ENCODE measurements around the gene CACNA1C.

CACNA1C gene

DNA sequence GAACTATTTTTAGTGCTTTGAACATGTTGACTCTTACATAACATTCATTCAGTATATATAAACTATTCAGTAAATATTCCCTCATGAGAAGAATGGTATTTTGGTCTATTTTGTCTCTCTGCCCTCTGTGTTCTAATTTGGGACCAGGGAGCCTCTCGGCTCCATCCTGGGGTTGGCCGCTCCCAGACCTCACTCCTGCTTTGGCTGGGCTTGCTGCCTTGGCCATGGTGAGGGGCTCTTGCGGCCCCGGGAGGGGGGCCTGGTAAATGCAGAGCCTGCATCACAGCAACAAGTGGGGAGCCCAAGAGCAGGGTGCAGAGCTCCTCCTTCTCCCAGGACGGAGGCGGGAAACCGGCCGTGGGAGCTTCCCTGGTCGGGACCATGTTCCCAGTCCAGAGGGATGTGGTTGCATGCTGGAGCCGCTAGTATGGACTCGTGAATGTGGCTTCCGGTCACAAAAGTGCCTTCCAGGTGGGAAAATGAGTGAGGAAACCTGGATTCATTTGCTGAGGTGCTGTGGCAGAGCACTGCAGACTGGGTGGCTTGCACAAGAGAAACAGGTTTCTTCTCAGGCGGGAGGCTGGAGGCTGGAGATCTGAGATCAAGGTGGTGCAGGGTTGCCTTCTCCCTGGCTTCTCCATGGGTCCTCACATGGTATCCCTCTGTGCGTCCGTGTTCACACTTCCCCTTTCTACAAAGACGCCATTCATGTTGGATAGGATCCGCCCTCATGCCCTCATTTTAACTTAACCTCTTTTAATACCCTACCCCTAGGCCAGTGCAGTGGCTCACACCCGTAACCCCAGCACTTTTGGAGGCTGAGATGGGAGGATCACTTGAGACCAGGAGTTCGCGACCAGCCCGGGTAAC, 250.2 kb downstream of the CACNA1C start:
- DNase-seq = no peak

GRCh38 chr12:2304223-2304622, 251.4 kb downstream of the CACNA1C start:
- no peak for DNase-seq

DNA sequence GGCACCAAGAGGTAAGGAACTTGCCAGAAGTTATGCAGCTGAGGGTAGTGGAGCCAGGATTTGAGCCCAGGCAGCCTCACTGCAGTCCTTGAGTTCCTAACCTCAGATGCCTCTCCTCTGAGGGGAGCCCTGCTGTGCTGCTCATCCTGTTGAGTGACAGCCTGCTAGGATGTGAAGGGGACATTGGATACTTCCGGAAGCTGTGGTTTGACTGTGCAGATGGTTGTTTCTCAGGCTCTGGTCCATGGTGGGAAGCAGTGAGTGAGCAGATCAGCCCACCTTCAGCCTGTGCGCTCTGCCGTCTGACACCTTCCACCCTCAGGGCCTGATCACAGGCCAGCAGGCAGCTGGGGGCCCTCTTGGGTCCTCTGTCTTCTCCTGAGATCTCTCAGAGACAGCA, 253.2 kb downstream of the CACNA1C start:
- DNase-seq = no peak

- DNase-seq = no peak
Measured at GRCh38 chr12:2306735-2307134, 253.9 kb downstream of the CACNA1C start.

GRCh38 chr12:2307550-2307949, 254.8 kb downstream of the CACNA1C start:
- DNase-seq = no peak

GRCh38 chr12:2309647-2310046, 256.9 kb downstream of the CACNA1C start:
- no peak for DNase-seq

- DNase-seq = no peak
Measured at GRCh38 chr12:2311020-2311778, 258.4 kb downstream of the CACNA1C start.

GRCh38 chr12:2312175-2312574, 259.4 kb downstream of the CACNA1C start:
- DNase-seq = no peak

GRCh38 chr12:2312770-2313169, 260.0 kb downstream of the CACNA1C start:
- DNase-seq = no peak

DNA sequence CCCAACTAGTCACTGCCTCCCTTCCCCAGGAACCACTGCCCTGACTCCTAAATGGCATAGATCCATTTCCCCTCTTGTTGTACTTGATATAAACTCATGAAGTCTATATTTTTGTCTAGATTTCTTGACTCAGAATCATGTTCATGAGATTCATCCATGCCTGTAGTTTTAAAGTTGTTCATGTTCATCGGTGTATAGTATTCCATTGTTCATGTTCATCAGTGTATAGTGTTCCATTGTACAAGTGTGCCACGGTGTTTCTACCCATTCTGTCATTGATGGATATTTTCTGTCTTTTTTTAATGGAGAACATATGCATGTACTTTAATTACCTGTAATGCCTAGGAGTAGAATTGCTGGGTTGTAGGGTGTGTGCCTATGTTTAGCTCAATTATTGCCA, 261.7 kb downstream of the CACNA1C start:
- no peak for DNase-seq

DNA sequence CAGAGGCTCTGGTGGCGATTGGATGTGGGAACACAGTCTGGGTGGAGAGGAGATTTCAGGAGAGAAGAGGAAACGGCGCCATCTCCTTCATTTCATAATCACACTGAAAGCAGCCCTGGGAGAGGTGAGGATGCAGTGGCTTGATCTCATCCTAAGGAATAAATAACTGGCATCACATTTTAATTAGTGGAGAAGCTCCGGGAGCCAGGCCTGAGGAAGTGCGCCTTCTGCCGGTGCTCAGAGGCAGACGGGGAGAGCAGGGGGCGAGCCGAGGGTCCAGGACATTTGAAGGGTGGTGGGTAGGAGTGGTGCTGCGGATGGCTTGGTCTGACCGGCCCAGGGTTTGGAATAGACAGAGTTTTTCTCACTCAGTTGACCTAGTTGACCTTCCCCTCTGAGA, 265.0 kb downstream of the CACNA1C start:
- DNase-seq = no peak

- DNase-seq = no peak
Measured at GRCh38 chr12:2318286-2318685, 265.5 kb downstream of the CACNA1C start.

- no peak for DNase-seq
Measured at GRCh38 chr12:2319136-2319535, 266.3 kb downstream of the CACNA1C start.

GRCh38 chr12:2319737-2320506, 267.1 kb downstream of the CACNA1C start:
- no peak for DNase-seq

DNA sequence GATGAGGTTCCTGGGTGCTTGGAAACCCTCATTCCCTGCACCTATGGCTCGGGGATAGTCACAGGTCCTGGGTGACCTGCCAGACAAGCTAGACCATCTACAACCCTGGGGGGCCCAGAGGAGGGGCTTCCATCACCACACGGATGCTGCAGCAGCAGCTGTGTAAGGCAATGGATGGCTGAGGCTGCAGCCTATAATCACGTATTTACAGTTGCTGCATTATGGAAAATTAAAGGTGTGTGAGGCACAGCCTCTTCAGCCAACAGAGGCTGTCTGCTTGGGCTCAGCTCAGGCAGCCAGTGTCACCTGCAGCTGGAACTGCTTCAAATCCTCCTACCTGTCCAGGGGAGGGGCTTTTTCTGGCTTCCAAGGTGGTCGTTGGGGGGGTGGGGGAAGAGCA, 268.1 kb downstream of the CACNA1C start:
- no peak for DNase-seq

DNA sequence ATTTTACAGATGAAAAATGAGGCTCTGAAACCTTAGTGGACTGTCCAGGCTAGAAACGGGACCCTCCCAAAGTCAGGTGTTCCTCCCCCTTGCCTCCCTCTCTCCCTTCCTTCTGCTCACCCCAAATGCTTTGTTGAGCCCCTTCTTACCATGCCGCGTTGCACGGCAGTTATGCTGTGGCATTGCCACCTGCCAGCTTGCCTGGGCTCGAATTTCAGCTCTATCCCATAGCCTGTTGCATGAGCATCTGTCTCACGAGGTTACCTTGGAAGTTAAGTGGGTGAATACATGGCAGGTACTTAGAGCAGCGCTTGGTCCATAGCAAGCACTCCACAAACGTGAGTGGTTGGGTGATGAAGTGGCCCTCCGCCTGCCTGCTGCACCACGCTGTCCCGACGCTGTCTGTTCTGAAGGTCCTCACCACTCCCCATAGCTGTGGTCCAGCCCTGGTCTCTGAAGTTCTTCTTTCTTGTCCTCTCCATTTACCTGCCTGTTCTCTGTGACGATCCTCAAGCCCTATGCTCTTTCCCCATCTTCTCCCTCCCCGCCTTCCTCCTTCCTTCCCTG, 269.9 kb downstream of the CACNA1C start:
- DNase-seq = no peak

DNA sequence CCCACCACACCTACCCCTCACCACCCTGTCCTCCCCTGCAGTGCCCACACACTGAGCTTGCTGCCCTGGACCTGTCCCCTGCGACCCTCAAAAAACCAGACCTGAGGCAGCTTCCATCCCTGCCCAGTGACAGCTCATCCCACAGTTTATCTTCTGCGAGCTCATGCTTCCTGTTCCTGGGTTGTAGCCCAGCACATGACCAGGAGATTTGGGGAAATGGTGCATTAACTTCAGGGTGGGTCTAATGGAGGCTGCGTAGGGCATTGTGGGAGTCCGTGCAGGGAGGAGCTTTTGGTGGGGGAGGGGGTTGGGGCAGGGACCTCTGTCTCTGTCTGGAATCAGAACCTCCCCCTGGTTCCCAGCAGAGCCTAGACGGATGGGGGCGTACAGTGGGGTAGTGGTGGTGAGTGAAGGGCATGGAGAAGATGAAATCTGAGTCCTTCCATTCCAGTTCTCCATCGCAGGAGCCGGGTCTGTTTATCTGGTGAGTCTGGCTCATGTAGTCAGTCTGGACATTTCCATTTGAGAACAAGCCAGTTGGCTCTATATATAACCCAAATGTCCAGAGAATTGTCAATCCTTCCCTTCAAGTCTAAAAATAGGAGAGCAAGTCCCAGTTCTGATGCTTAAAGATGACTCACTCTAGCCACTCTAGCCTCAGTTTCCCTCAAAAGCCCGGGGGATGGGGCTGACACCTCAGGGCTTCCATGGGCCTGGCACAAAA, 270.9 kb downstream of the CACNA1C start:
- DNase-seq = no peak

GRCh38 chr12:2324387-2324786, 271.6 kb downstream of the CACNA1C start:
- no peak for DNase-seq

DNA sequence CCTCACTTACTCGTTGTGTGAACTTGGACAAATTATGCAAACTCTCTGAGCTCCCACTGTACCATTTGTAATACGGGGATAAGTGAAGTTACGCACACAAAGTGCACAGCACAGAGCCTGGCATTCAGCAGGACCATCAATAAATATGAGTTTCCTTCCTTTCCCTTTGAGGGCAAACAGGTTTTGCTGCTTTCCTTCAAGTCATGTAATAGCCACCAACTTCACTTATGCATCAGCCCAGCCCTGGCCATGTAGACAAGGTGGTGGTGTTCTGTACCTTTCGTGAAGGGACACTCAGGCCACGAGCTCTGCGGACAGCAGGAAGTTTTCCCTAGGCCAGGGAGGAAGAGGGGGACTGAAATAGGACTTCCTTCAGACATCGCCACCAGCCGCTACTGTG, 272.7 kb downstream of the CACNA1C start:
- no peak for DNase-seq

- no peak for DNase-seq
Measured at GRCh38 chr12:2326470-2326869, 273.7 kb downstream of the CACNA1C start.

DNA sequence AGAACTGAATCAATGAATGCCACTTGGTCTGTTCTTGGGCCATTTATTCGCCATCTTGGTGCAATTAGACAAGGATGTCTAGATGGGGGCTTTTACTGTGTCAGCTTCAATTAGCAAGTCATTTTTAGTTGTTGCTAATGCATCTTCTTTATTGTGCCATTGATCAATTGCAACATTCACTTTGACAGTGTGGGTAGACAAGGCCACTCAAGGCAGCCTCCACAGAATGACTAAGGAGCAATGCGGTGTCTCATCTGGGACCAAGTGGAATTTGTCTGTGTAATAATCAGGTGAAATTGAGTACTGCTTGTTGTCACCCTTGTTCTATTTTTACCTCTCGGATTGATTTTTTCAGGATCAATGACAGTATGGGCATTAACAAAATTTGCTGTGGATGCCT, 275.9 kb downstream of the CACNA1C start:
- no peak for DNase-seq

- DNase-seq = no peak
Measured at GRCh38 chr12:2329661-2330210, 276.9 kb downstream of the CACNA1C start.
